Stimulated activated CD4-positive, alpha-beta T cell treated with anti-CD3 and anti-CD28 coated beads, Interleukin-4, amount 100 ng/mL, for 48 hours (primary cell): ENCODE results near the gene NUP153.
A peak's percentile ranks its signal among the peaks of the same experiment; 100 is the strongest.
"Not testable (repeated sequence)": the region's sequence is repeated elsewhere in the genome, so short reads cannot be mapped to it uniquely, and the experiment has no call there.

ENCODE experiments used
- DNase-seq, 2 donors: peaks; one replicate each; pipeline ENCODE4 v3.0.0-alpha.2; 2020; ENCODE audit warnings: low read depth in 2 of 2

The NUP153 gene

DNA sequence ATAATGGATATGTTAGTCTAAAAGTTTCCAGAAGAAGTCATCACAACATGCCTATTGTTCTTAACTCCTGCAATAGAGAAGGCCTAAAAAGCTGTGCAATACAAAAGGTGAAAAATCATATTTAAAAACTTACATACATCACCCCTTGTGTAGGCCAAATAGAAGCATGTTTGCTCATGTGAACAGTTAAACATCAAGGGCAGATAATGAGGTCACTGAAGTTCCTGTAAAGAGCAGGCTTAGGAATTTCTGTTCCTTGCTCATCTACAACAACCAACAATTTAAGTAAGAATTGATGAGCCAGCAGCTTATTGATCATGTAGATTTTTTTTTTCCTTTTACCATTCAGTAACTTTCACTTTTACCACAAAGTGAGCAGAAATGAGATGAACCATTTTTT, 7.5 kb upstream of the NUP153 start:
- no peak for DNase-seq

- no peak for DNase-seq
Observed at GRCh38 chr6:17712576-17712975, 5.9 kb upstream of the NUP153 start.

DNA sequence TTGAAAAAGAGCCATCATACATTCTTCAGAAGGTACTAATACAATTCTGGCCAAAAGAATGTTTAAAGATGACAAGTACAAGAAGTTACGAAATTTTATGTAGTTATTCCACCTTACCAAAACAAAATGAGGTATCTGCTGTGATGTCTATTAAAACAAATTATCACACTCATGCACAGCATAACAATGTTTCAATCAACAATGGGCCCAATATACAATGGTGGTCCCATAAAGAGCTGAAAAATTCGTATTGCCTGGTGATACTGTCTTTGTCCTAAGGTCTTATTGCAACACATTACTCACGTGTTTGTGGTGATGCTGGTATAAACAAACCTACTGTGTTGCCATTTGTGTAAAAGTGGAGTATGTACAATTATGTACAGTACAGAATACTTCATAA, 3.6 kb upstream of the NUP153 start:
- no peak for DNase-seq

DNA sequence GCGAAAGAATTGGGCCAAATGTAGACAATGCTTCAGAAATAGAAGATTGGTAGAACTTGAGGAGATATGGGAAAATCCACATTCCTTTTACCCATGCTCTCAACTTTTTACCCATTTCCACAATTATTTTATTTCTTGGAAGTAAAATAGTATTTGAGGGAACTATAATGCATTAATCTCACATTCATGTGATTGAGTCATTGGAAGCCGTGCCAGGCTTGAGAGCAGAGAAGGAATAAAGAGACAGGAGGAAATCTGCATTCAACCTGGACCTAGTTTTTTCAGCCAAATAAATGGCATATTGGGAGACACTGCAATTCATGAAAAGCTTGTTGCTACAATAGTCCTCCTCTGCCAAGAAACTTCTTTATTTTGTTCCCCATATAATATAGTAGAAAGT, 2.8 kb upstream of the NUP153 start:
- DNase-seq, result no peak

DNA sequence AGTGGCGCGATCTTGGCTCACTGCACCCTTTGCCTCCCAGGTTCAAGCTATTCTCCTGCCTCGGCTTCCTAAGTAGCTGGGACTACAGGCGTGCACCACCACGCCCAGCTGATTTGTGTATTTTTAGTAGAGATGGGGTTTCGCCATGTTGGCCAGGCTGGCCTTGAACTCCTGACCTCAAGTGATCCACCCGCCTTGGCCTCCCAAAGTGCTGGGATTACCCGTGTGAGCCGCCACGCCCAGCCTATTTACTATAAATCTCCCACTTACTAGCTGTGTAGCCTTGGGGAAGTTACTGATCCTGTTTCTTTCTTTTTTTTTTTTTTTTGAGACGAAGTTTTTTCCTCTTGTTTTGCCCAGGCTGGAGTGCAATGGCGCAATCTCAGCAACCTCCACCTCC, 1.3 kb upstream of the NUP153 start:
- DNase-seq, result not testable (repeated sequence)

DNA sequence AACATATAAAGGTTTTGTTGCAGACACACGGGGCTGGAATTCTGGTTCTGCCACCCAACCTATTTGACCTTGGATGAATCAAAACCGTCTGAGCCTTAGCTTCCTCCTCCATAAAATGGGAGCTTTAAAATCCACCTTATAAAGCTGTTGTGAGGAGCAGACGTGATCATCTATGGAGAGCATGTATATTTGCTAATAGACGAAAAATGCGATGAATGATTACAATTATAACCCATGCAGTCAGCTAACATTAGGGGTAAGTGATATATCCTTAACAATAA, 586 bp upstream of the NUP153 start:
- no peak for DNase-seq

- peak; percentile 78 to 88 for DNase-seq
Observed at GRCh38 chr6:17705778-17706579, 746 bp downstream of the NUP153 start.

DNA sequence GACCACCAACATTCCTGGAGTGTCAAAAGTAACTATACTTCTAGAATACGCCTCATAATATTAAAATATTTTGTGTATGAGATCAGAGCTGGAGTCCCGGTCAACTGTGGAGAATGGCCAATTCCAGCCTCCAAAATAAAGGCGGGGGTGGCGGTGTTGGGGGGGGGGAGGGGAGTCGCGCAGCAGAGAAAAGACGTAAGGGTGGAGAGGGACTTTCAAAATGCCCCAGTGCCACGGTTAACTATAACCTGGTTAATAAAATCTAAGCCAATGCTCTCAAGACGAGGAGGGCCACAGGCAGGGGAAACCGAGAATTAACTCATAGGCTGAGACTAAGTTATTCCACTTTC, 1.3 kb downstream of the NUP153 start:
- DNase-seq, result no peak

- no peak for DNase-seq
Observed at GRCh38 chr6:17703256-17703694, 3.5 kb downstream of the NUP153 start.

DNA sequence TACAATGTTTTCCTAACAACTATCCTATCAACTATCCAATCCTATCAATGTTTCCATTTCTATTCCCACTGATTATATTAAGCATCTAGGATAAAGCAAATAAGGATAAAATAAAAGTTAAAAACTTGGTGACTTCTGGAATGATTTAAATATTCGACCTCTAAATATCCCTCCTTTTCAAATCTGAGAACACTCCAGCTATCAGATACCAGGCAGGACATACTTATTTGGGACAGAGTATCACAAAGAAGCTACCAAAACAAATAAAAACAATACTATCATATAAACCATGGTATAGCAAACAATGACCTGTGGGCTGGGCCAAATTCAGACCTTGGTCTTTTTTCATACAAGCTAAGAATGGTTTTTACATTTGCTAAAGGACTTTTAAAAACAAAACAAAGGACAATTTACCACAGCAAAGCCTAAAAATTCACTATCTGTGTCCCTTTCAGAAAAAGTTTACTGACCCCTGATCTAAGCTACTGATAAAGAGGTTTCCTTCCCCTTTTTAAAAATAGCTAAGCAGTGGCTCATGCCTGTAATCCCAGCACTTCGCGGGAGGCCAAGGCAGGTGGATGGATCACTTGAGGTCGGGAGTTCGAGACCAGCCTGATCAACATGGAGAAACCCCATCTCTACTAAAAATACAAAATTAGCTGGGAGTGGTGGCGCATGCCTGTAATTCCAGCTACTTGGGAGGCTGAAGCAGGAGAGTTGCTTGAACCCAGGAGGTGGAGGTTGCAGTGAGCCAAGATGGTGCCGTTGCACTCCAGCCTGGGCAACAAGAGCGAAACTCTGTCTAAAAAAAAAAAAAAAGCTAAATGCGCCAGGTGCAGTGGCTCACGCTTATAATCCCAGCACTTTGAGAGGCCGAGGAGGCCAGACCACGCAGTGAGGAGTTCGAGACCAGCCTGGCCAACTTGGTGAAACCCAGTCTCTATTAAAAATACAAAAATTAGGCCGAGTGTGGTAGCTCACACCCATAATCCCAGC, 6.0 kb downstream of the NUP153 start:
- DNase-seq, result no peak

GRCh38 chr6:17691925-17692538, 14.7 kb downstream of the NUP153 start:
- DNase-seq, result no peak

DNA sequence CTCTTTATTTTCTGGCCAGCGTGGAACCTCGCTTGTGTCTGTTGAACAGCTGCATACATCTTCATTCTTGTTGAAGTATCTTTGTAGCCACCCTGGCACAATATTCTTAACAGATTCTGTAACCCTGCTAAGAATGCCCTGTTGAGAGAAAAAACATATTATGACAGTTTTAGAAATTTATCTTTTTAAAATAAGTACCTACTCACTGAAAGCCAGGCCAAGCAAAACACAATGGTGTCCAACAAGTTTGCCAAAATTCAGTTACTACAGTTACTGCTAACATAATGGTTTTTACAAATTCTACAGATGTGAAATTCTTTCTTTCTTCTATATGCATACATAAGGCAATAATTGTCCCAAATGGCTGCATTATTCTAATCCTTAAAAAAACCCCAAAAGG, 18.2 kb downstream of the NUP153 start:
- DNase-seq, result no peak

DNA sequence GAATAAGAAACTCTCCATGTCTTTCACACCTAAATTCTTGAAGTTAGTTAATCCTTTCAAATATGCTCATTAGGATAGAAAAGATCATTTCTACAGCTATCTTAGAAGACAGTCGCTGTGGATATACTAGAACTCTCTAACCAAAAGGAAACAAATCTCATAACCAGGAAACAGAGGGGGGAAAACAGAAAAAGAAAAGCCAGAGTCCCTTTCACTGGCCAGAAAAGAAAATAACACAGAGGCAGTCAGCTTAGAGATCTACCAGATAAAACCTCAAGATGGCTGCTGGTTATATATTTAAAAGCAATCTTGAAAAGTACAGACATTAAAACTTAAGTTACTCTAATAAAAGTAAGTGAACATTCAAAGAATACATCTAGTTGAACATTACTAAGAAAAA, 19.6 kb downstream of the NUP153 start:
- no peak for DNase-seq

DNA sequence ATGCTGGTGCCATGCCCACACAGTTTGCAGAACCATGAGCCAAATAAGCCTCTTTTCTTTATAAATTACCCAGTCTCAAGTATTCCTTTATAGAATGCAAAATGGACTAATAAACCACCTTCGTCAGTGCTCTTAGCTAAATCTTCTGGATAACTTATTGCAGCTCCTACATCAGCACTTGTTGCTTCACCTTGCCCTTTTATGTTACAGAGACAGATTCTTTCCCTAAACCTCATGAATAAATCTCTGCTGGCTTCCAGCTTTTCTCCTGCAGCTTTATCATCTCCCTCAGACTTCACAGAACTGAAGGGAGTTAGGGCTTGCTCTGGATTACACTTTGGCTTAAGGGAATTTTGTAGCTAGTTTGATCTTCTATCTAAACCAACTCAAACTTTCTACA, 22.6 kb downstream of the NUP153 start:
- no peak for DNase-seq

DNA sequence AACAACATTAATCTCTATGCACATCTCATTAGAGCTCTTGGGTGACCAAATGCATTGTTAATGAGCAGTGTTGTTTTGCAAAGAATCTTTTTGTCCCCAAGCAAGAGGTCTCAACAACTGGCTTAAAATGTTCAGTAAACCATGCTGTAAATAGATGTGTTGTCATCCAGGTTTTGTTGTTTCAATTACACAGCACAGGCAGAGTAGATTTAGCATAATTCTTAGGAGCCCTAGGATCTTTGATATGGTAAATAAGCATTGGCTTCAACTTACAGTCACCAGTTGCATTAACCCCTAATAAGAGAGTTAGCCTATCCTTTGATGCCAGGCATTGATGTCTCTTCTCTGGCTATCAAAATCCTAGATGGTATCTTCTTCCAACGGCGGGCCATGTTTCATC, 23.3 kb downstream of the NUP153 start:
- DNase-seq, result no peak

GRCh38 chr6:17679726-17680125, 27.0 kb downstream of the NUP153 start:
- DNase-seq, result no peak

DNA sequence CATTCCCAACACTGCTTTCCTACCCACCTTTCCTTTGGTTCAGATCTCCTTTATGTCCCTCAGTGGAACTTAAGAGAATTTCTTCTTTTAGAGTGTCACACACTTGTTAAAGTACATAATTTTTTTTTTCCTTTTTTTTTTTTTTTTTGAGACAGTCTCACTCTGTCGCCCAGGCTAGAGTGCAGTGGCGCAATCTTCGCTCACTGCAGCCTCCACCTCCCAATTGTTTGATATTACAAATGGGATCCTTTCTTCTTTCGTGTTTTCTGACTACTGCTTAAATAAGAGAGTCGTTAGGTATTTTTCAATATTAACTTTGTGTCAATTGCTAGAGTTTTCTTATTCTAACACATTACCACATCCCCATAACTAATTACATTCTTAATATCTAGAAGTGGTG, 29.1 kb downstream of the NUP153 start:
- no peak for DNase-seq

GRCh38 chr6:17673543-17674254, 33.0 kb downstream of the NUP153 start:
- no peak for DNase-seq

DNA sequence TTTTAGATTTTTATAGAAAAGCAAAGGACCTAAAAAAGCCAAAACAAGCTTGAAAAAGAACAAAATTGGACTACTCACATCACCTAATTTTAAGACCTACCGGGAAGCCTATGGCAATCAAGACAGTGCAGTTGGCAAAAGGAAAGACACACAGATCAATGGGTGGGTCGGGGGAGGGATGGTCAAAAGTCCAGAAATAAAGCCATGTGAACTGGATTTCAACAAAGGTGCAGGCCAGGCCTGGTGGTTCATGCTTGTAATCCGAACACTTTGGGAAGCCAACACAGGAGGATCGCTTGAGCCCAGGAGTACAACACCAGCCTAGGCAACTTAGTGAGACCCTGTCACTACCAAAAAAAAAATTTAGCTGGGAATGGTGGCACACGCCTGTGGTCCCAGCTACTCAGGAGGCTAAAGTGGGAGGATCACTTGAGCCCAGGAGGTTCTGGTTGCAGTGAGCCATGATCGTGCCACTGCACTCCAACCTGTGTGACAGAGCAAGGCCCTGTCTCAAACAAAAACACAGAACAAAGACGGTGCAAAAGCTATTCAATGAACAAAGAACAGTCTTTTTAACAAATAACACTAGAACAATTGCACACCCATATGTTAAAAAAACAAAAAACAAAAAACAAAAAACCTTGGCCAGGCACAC, 34.5 kb downstream of the NUP153 start:
- no peak for DNase-seq

DNA sequence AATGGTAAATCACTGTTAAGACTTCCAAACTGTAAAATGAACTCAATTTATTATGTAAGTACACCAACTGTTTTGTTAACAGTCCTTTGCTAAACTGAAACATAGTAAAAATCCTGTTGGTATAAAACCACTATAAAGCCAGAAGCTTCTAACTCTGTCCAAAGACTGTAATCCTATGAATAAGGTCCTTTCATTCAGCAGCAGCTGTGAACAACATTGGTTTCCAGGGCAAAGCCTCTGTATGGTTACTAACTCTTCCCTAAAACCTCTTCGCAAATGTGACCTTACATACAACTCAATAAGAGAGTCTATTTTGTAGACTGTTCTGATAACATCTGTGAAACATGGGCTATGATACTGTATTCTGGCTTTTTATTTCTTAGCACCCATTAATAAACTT, 40.1 kb downstream of the NUP153 start:
- no peak for DNase-seq

DNA sequence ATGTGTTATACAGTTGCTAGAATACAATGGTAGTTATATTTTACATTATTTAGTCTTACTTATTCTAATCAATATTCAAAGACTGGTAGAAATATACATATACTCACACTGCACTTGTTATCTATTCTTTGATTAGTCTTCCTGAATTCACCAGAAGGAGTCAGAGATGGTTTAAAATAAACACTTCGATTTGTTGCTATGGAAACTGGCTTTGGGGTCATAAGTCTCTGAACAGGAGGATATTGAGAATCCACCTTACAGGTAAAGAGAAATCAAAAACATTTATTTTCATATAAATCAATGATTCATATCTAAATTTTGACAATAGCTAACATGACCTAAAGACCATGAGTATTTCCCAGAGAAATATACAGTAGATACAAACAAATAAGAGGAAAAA, 41.6 kb downstream of the NUP153 start:
- DNase-seq, result no peak

- DNase-seq, result no peak
Observed at GRCh38 chr6:17663226-17663625, 43.5 kb downstream of the NUP153 start.
